HCT116 (cell line): ENCODE results near the gene OCA2. TPM values are rescaled to one million over a fixed set of nuclear protein-coding genes. Genes with fewer than 3 reads are reported as not detected.

Experiments used
- ATAC-seq: fragments of 200-7000 bp; cut with Tn5 transposase; 2 replicates; pipeline ENCODE4 v1.9.1; 2020; ENCODE audit warnings: mild to moderate bottlenecking, moderate library complexity
- BruUV-seq: library from RNA; stranded (reverse); fragments of 400-500 nt; replicated peaks from 2 replicates; lab custom pipeline; 2021; lab: Mats Ljungman, UMichigan
- CTCF ChIA-PET: fragments of 300-600 bp; sonication (Branson Sonifier 250); formaldehyde crosslinking; loops from one replicate; lab custom pipeline; 2021; ENCODE audit warnings: antibody characterized with exemption; lab: Charles Lee
- POLR2A ChIA-PET: fragments of 300-600, 350-600 bp; sonication (Branson Sonifier 250); formaldehyde crosslinking; loops from one replicate; lab custom pipeline; 2021; ENCODE audit warnings: antibody characterized with exemption; lab: Charles Lee
- RAD21 ChIA-PET, 2 experiments: fragments of 300-600 bp; sonication (Branson Sonifier 250); formaldehyde crosslinking; loops; one replicate each; lab custom pipeline; 2023; ENCODE audit warnings: low total read pairs in 2 of 2; ENCODE audit not compliant: uncharacterized antibody in 2 of 2, unreplicated experiment in 2 of 2, low non-redundant PET in 1 of 2; lab: Charles Lee
- DNase-seq: peaks from one replicate; pipeline ENCODE4 v3.0.0-alpha.2; 2010; ENCODE audit warnings: low read depth, low spot score
- H2AFZ ChIP-seq: fragments of 200-600 bp; shearing (Covaris generic), sonication (generic); 2 replicates; pipeline ENCODE4 v1.6.1; 2017; ENCODE audit warnings: low read depth, mixed run types, mixed read lengths, antibody characterized with exemption, low read length; ENCODE audit not compliant: poor library complexity, severe bottlenecking
- H3K27ac ChIP-seq: 2 replicates; pipeline ENCODE4 v1.5.1; 2012; ENCODE audit warnings: low read depth, low read length
- H3K27me3 ChIP-seq: fragments of 200-600 bp; sonication (generic); 2 replicates; pipeline ENCODE4 v1.6.1; 2016; ENCODE audit warnings: mixed run types, low read length, mixed read lengths; ENCODE audit not compliant: insufficient read depth
- H3K36me3 ChIP-seq, 2 experiments: fragments of 200-500 bp in 1 of 2; fragments of 200-600 bp in 1 of 2; sonication (Bioruptor generic) in 1 of 2; sonication (generic) in 1 of 2; 2 replicates each; pipeline versions ENCODE4 v1.5.1 to v1.6.1; 2014 to 2016; ENCODE audit warnings: low read length in 2 of 2, inconsistent platforms in 1 of 2, mixed read lengths in 1 of 2, mixed run types in 1 of 2; ENCODE audit not compliant: insufficient read depth in 2 of 2, control insufficient read depth in 1 of 2
- H3K4me1 ChIP-seq, 2 experiments: fragments of 200-600 bp in 1 of 2; sonication (generic) in 1 of 2; 2 replicates each; pipeline versions ENCODE4 v1.5.1 to v1.6.1; 2012 to 2017; ENCODE audit warnings: low read length in 2 of 2, inconsistent platforms in 1 of 2, mild to moderate bottlenecking in 1 of 2, mixed read lengths in 1 of 2, mixed run types in 1 of 2, moderate library complexity in 1 of 2; ENCODE audit not compliant: insufficient read depth in 2 of 2, control insufficient read depth in 1 of 2
- H3K4me2 ChIP-seq: fragments of 200-600 bp; sonication (generic); 2 replicates; pipeline ENCODE4 v1.6.1; 2017; ENCODE audit warnings: mixed run types, low read length, mixed read lengths
- H3K4me3 ChIP-seq, 2 experiments: fragments of 200-600 bp in 1 of 2; sonication (generic) in 1 of 2; replicated peaks in 1 of 2; 2 replicates each; pipeline ENCODE4 v1.5.1; 2011 to 2016; ENCODE audit warnings: low read length in 2 of 2, control low read depth in 1 of 2, low read depth in 1 of 2, mild to moderate bottlenecking in 1 of 2, mixed read lengths in 1 of 2, mixed run types in 1 of 2
- H3K79me2 ChIP-seq: fragments of 200-600 bp; sonication (generic); 2 replicates; pipeline ENCODE4 v1.6.1; 2017; ENCODE audit warnings: mild to moderate bottlenecking, mixed run types, low read length, moderate library complexity, mixed read lengths; ENCODE audit not compliant: insufficient read depth
- H3K9ac ChIP-seq: fragments of 200-600 bp; sonication (generic); 2 replicates; pipeline ENCODE4 v1.6.1; 2016; ENCODE audit warnings: low read length, mixed read lengths
- H3K9me2 ChIP-seq: fragments of 200-600 bp; sonication (generic), shearing (Covaris generic); 2 replicates; pipeline ENCODE4 v1.6.1; 2017; ENCODE audit warnings: mixed run types, mild to moderate bottlenecking, moderate library complexity; ENCODE audit not compliant: insufficient read depth
- H3K9me3 ChIP-seq, 2 experiments: fragments of 200-500 bp in 1 of 2; fragments of 200-600 bp in 1 of 2; sonication (Bioruptor generic) in 1 of 2; sonication (generic) in 1 of 2; 2 replicates each; pipeline ENCODE4 v1.6.1; 2014 to 2017; ENCODE audit warnings: low read length in 2 of 2, mixed read lengths in 2 of 2, inconsistent platforms in 1 of 2, low read depth in 1 of 2, mild to moderate bottlenecking in 1 of 2, mixed run types in 1 of 2, moderate library complexity in 1 of 2; ENCODE audit not compliant: control insufficient read depth in 1 of 2, insufficient read depth in 1 of 2
- H4K20me1 ChIP-seq: fragments of 200-600 bp; sonication (generic), shearing (Covaris generic); 2 replicates; pipeline ENCODE4 v1.6.1; 2017; ENCODE audit warnings: mixed run types, mild to moderate bottlenecking, moderate library complexity; ENCODE audit not compliant: insufficient read depth
- ATF3 ChIP-seq: IDR thresholded peaks from 2 replicates; pipeline ENCODE4 v1.6.1; 2012
- CBX3 ChIP-seq: IDR thresholded peaks from 2 replicates; pipeline ENCODE4 v1.6.1; 2012; ENCODE audit warnings: low read depth
- CEBPB ChIP-seq: IDR thresholded peaks from 2 replicates; pipeline ENCODE4 v1.6.1; 2012; ENCODE audit warnings: low read depth
- EGR1 ChIP-seq: IDR thresholded peaks from 2 replicates; pipeline ENCODE4 v1.6.1; 2012; ENCODE audit warnings: low read depth
- EZH2 ChIP-seq: fragments of 200-600 bp; sonication (generic); IDR thresholded peaks from 2 replicates; pipeline ENCODE4 v1.6.1; 2017; ENCODE audit warnings: antibody characterized with exemption, mixed run types
- EZH2phosphoT487 ChIP-seq: fragments of 200-600 bp; IDR thresholded peaks from 2 replicates; pipeline ENCODE4 v1.6.1; 2018; ENCODE audit warnings: antibody characterized with exemption, borderline replicate concordance
- JUND ChIP-seq: IDR thresholded peaks from 2 replicates; pipeline ENCODE4 v1.6.1; 2012
- POLR2AphosphoS5 ChIP-seq: IDR thresholded peaks from 2 replicates; pipeline ENCODE4 v1.6.1; 2011; ENCODE audit warnings: mild to moderate bottlenecking, low read depth, low read length, moderate library complexity
- RAD21 ChIP-seq: IDR thresholded peaks from 2 replicates; pipeline ENCODE4 v1.6.1; 2012; ENCODE audit warnings: low read depth, mild to moderate bottlenecking
- REST ChIP-seq: IDR thresholded peaks from 2 replicates; pipeline ENCODE4 v1.6.1; 2012; ENCODE audit warnings: low read depth
- SIN3A ChIP-seq: IDR thresholded peaks from 2 replicates; pipeline ENCODE4 v1.6.1; 2012; ENCODE audit warnings: low read depth
- SP1 ChIP-seq: IDR thresholded peaks from 2 replicates; pipeline ENCODE4 v1.6.1; 2012; ENCODE audit warnings: low read depth
- SRF ChIP-seq: IDR thresholded peaks from 2 replicates; pipeline ENCODE4 v1.6.1; 2012; ENCODE audit warnings: low read depth
- YY1 ChIP-seq: IDR thresholded peaks from 2 replicates; pipeline ENCODE4 v1.6.1; 2011; ENCODE audit warnings: low read length, low read depth, moderate library complexity, mild to moderate bottlenecking; ENCODE audit not compliant: insufficient replicate concordance; ENCODE audit errors: extremely low read depth
- ZFX ChIP-seq: fragments of 450-650 bp; IDR thresholded peaks from 2 replicates; pipeline ENCODE4 v1.6.1; 2017
- ZNF274 ChIP-seq: fragments of 200-500 bp; sonication (Bioruptor generic); IDR thresholded peaks from 2 replicates; pipeline ENCODE4 v1.6.1; 2014; ENCODE audit warnings: mild to moderate bottlenecking, low read depth, low read length, inconsistent platforms
- intact Hi-C: fragments of 100-400 bp; cut with micrococcal nuclease; formaldehyde crosslinking; loops from 2 replicates; pipeline ENCODE4 v1.10.0; 2022
- total RNA-seq: library from RNA; stranded (reverse); gene quantifications from one replicate; pipeline ENCODE4 v1.2.1, GENCODE V29; 2021; ENCODE audit not compliant: unreplicated experiment
- TF ChIP-seq, protein P1 (sequence below): IDR thresholded peaks from 2 replicates; pipeline ENCODE4 v1.6.1; 2011; ENCODE audit warnings: mild to moderate bottlenecking, low read length, moderate library complexity; ENCODE audit not compliant: insufficient replicate concordance; ENCODE audit errors: extremely low read depth
- TF ChIP-seq, protein P2 (sequence below): IDR thresholded peaks from 2 replicates; pipeline ENCODE4 v1.6.1; 2012

OCA2 gene
- total RNA-seq, 1 experiment from 2014 or later = not detected

DNA sequence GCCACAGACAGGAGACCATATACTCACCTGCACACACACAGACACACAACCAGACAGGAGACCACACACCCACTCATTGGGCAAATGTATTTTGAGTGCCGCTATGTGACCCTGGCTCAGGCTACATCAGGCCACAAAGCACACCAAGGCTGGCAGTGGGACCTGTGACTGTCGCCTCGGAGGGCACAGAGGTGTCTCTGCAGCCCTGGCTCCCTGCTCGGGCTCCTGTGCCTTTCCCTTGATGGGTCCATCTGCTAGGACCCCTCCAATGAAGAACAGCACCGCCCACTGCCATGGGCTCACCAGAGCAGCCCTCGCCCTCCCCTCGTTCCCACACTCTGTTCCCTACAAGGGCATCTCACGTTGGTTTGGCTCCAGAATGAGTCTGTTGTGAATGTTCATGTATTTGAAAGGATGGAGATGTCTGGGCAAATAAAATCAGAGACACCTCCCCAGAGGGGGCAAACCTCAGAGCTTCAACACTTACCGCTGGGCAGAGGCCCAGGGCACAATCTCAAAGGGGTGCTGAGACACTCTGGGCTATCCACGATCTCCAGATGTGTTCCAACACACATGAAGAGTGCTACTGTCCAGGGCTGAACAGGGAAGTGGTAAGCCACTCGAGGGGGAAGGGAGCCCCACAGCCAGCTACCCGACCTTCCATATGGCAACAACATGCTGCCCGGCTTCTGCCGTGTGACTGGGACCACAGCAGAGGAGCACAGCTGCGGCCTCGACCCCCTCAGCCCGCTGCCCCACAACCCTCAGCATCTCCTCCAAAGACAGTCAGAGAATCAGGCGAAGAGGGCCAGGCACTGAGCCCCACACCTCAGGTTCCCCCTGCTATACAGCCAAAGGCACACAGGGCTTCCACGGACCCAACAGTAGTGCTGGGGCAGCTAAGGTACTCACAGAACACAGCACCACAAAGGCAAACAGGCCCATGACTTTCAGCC is 74.9 kb downstream of the OCA2 start:
- Histone ChIP-seq H3K27ac (no peak overlapping the region), H3K79me2 (no peaks in the 10 kb centered on the region), H3K27me3 (no peaks in the 10 kb centered on the region), H3K9me2 (no peaks in the 10 kb centered on the region), H3K4me1 (no peaks in the 10 kb centered on the region), H4K20me1 (no peaks in the 10 kb centered on the region), H2AFZ (no peak overlapping the region), H3K4me2 (no peak overlapping the region), H3K4me3 (no peak overlapping the region), H3K9ac (no peak overlapping the region), H3K9me3 (no peaks in the 10 kb centered on the region), H3K36me3 (no peaks in the 10 kb centered on the region)
- CTCF ChIA-PET = no interaction called here
- intact Hi-C loops = no loop called here
- TF ChIP-seq YY1 = no peak
- TF ChIP-seq CBX3 = no peak
- no peak for TF ChIP-seq SRF
- TF ChIP-seq REST = no peak
- TF ChIP-seq RAD21 = no peak
- no peak for TF ChIP-seq ZFX
- TF ChIP-seq, protein P1, sequence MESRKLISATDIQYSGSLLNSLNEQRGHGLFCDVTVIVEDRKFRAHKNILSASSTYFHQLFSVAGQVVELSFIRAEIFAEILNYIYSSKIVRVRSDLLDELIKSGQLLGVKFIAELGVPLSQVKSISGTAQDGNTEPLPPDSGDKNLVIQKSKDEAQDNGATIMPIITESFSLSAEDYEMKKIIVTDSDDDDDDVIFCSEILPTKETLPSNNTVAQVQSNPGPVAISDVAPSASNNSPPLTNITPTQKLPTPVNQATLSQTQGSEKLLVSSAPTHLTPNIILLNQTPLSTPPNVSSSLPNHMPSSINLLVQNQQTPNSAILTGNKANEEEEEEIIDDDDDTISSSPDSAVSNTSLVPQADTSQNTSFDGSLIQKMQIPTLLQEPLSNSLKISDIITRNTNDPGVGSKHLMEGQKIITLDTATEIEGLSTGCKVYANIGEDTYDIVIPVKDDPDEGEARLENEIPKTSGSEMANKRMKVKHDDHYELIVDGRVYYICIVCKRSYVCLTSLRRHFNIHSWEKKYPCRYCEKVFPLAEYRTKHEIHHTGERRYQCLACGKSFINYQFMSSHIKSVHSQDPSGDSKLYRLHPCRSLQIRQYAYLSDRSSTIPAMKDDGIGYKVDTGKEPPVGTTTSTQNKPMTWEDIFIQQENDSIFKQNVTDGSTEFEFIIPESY = no peak
- TF ChIP-seq EGR1 = no peak
- TF ChIP-seq CEBPB = no peak
- TF ChIP-seq POLR2AphosphoS5 = no peak
- no peak for TF ChIP-seq SIN3A
- TF ChIP-seq SP1 = no peak
- TF ChIP-seq, protein P2, sequence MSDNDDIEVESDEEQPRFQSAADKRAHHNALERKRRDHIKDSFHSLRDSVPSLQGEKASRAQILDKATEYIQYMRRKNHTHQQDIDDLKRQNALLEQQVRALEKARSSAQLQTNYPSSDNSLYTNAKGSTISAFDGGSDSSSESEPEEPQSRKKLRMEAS = no peak
- TF ChIP-seq JUND = no peak
- TF ChIP-seq ATF3 = no peak
- TF ChIP-seq ZNF274 = no peak
- no peak for TF ChIP-seq EZH2phosphoT487
- no peak for TF ChIP-seq EZH2
- no TSS peak for BruUV-seq
- ATAC-seq = no peak
- DNase-seq = no peak
- RAD21 ChIA-PET = no interaction called here
- POLR2A ChIA-PET = no interaction called here
